Lower leg skin (tissue), 3 donors: ENCODE data around the gene REEP6.

Experiments used
- POLR2A ChIP-seq, 2 donors: fragments of 450-650 bp; IDR thresholded peaks; one replicate each; pipeline ENCODE4 v1.6.1; 2016 to 2017; ENCODE audit warnings: antibody characterized with exemption in 2 of 2, mild to moderate bottlenecking in 1 of 2, moderate library complexity in 1 of 2
- TF ChIP-seq, protein P1 (sequence below), 3 donors: fragments of 450-650 bp; IDR thresholded peaks; one replicate each; pipeline ENCODE4 v1.5.1; 2016; ENCODE audit warnings: antibody characterized with exemption in 3 of 3, mild to moderate bottlenecking in 3 of 3, moderate library complexity in 2 of 3

DNA sequence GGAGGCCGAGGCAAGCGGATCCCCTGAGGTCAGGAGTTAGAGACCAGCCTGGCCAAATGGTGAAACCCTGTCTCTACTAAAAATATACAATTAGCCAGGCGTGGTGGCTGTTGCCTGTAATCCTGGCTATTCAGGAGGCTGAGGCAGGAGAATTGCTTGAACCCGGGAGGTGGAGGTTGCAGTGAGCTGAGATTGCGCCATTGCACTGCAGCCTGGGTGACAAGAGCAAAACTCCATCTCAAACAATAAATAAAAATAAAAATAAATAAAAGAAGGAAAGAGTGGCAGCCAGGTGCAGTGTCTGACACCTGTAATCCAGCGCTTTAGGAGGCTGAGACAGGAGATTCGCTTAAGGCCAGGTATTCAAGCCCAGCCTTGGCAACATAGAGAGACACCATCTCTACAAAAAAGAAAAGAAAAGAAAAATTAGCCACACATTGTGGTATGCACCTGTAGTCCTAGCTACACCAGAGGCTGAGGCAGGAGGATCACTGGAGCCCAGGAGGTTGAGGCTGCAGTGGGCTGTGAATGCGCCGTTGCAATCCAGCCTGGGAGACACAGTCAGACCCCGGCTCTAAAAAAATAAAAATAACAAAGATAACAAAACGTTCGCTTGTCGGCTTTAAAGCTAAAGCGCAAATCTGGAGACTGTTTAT lies 11.6 kb downstream of the REEP6 start:
- TF ChIP-seq, protein P1, sequence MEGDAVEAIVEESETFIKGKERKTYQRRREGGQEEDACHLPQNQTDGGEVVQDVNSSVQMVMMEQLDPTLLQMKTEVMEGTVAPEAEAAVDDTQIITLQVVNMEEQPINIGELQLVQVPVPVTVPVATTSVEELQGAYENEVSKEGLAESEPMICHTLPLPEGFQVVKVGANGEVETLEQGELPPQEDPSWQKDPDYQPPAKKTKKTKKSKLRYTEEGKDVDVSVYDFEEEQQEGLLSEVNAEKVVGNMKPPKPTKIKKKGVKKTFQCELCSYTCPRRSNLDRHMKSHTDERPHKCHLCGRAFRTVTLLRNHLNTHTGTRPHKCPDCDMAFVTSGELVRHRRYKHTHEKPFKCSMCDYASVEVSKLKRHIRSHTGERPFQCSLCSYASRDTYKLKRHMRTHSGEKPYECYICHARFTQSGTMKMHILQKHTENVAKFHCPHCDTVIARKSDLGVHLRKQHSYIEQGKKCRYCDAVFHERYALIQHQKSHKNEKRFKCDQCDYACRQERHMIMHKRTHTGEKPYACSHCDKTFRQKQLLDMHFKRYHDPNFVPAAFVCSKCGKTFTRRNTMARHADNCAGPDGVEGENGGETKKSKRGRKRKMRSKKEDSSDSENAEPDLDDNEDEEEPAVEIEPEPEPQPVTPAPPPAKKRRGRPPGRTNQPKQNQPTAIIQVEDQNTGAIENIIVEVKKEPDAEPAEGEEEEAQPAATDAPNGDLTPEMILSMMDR (IDR thresholded peaks at IDR 0.05) = no peak
- TF ChIP-seq POLR2A (IDR thresholded peaks at IDR 0.05) = no peak
